Sigmoid colon (tissue), 7 donors: ENCODE results near the gene FZD1. TPM values are rescaled to one million over a fixed set of nuclear protein-coding genes. Genes with fewer than 3 reads are reported as not detected.
A peak's percentile ranks its signal among the peaks of the same experiment; 100 is the strongest.

Experiments
- DNase-seq: peaks from one replicate; pipeline ENCODE4 v3.0.0-alpha.2; 2019
- H3K27ac ChIP-seq, 4 donors: fragments of 200-600 bp; sonication (generic); one replicate each; pipeline ENCODE4 v1.5.1; 2016 to 2019; ENCODE audit warnings: mild to moderate bottlenecking in 1 of 4
- H3K27me3 ChIP-seq, 3 donors: fragments of 200-600 bp; sonication (generic); one replicate each; pipeline ENCODE4 v1.5.1; 2019; ENCODE audit warnings: mild to moderate bottlenecking in 1 of 3
- H3K36me3 ChIP-seq, 4 donors: fragments of 200-600 bp; sonication (generic); one replicate each; pipeline ENCODE4 v1.5.1; 2016 to 2019
- H3K4me1 ChIP-seq, 4 donors: fragments of 200-600 bp; sonication (generic); one replicate each; pipeline ENCODE4 v1.5.1; 2017 to 2019
- H3K4me3 ChIP-seq, 4 donors: fragments of 200-600 bp; sonication (generic); one replicate each; pipeline ENCODE4 v1.5.1; 2017 to 2019; ENCODE audit warnings: mild to moderate bottlenecking in 2 of 4, moderate library complexity in 1 of 4
- H3K9me3 ChIP-seq, 4 donors: fragments of 200-600 bp in 3 of 4; sonication (generic) in 3 of 4; one replicate each; pipeline versions ENCODE4 v1.5.1 to v1.6.1; 2013 to 2019
- EP300 ChIP-seq, 4 donors: sonication (generic); formaldehyde crosslinking; IDR thresholded peaks; one replicate each; pipeline ENCODE4 v1.6.1; 2017; ENCODE audit warnings: antibody characterized with exemption in 4 of 4
- POLR2A ChIP-seq, 2 donors: fragments of 450-650 bp; IDR thresholded peaks; one replicate each; pipeline ENCODE4 v1.6.1; 2016; ENCODE audit warnings: antibody characterized with exemption in 2 of 2, mild to moderate bottlenecking in 2 of 2, moderate library complexity in 2 of 2
- POLR2AphosphoS5 ChIP-seq, 4 donors: sonication (generic); formaldehyde crosslinking; IDR thresholded peaks; one replicate each; pipeline ENCODE4 v1.6.1; 2017; ENCODE audit warnings: antibody characterized with exemption in 4 of 4
- WGBS, 2 donors: extraction: QIAGEN DNeasy Blood & Tissue Kit; methylation state at CpG; one replicate each; pipeline ENCODE4 v1.1.7; 2013; 5-methylcytosine and 5-hydroxymethylcytosine counted together
- intact Hi-C: fragments of 100-400 bp; cut with DNase I; formaldehyde crosslinking; loops from one replicate; pipeline ENCODE4 v1.15.1; 2023
- polyA plus RNA-seq, 3 donors: library from polyadenylated mRNA; stranded (reverse); fragments of 200-250 nt; gene quantifications; one replicate each; pipeline ENCODE4 v1.2.3, GENCODE V29; 2013
- total RNA-seq, 4 donors: library from RNA; depleted of rRNA; stranded (reverse); fragments of >200 nt; gene quantifications; one replicate each; pipeline ENCODE4 v1.1.0, GENCODE V29; 2016
- TF ChIP-seq, protein P1 (sequence below), 4 experiments: fragments of 450-650 bp in 3 of 4; fragments of 200-600 bp in 1 of 4; IDR thresholded peaks; one replicate each; pipeline ENCODE4 v1.5.1; 2016 to 2019; ENCODE audit warnings: antibody characterized with exemption in 4 of 4, mild to moderate bottlenecking in 3 of 4, moderate library complexity in 2 of 4
- donor health status: healthy with polysubstance abuse.
- donor health status: Bipolar disorder and iron deficiency.
- donor health status: healthy.

Gene FZD1
- total and polyA plus RNA-seq, 7 donors: 1.2 to 20.5 (median 14.5) TPM

DNA sequence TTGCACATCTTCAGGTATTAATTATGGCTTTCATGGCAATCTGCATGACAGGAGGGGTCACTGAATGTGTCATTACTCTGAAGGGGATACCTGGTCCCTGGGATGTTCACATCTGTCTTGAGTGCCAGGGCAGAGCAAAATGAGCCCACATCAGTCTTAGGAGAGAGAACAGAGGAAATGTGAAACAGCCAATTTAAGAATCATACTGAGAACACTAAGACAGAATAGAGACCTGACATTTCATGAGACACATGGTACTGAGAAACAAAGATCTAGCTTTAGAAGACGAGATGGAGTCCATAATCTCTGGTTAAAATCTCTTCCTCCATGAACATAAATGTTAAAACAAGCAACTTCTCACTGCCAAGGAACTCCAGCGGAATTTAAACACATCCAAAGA is 34.1 kb upstream of the FZD1 start:
- intact Hi-C loops: no loop called here

GRCh38 chr7:91230503-91230902 is 33.7 kb upstream of the FZD1 start:
- TF ChIP-seq POLR2A (IDR thresholded peaks at IDR 0.05): no peak
- TF ChIP-seq POLR2AphosphoS5 (IDR thresholded peaks at IDR 0.05): no peak
- TF ChIP-seq EP300 (IDR thresholded peaks at IDR 0.05): no peak
- TF ChIP-seq, protein P1, sequence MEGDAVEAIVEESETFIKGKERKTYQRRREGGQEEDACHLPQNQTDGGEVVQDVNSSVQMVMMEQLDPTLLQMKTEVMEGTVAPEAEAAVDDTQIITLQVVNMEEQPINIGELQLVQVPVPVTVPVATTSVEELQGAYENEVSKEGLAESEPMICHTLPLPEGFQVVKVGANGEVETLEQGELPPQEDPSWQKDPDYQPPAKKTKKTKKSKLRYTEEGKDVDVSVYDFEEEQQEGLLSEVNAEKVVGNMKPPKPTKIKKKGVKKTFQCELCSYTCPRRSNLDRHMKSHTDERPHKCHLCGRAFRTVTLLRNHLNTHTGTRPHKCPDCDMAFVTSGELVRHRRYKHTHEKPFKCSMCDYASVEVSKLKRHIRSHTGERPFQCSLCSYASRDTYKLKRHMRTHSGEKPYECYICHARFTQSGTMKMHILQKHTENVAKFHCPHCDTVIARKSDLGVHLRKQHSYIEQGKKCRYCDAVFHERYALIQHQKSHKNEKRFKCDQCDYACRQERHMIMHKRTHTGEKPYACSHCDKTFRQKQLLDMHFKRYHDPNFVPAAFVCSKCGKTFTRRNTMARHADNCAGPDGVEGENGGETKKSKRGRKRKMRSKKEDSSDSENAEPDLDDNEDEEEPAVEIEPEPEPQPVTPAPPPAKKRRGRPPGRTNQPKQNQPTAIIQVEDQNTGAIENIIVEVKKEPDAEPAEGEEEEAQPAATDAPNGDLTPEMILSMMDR (IDR thresholded peaks at IDR 0.05): no peak
- H3K9me3 ChIP-seq: no peaks in the 10 kb centered on the region
- intact Hi-C loops: no loop called here
- no peaks in the 10 kb centered on the region for H3K27me3 ChIP-seq
- no peaks in the 10 kb centered on the region for H3K36me3 ChIP-seq
- H3K4me1 ChIP-seq: no peaks in the 10 kb centered on the region
- H3K27ac ChIP-seq: no peak overlapping the region
- H3K4me3 ChIP-seq: no peak overlapping the region
- DNase-seq: no peak
- 62 to 88% methylated on average over 3 of the region's 3 CpGs for whole genome bisulfite sequencing, 2 donors

More for the DNA sequence above, 34.1 kb upstream of the FZD1 start:
- no peak for TF ChIP-seq POLR2AphosphoS5 (IDR thresholded peaks at IDR 0.05)
- Histone ChIP-seq H3K9me3 (no peaks in the 10 kb centered on the region), H3K27me3 (no peaks in the 10 kb centered on the region), H3K4me3 (no peak overlapping the region), H3K36me3 (no peaks in the 10 kb centered on the region), H3K4me1 (no peaks in the 10 kb centered on the region), H3K27ac (no peak overlapping the region)
- DNase-seq: no peak
- WGBS, 2 donors: 77 to 81% methylated on average over 2 of the region's 2 CpGs

DNA sequence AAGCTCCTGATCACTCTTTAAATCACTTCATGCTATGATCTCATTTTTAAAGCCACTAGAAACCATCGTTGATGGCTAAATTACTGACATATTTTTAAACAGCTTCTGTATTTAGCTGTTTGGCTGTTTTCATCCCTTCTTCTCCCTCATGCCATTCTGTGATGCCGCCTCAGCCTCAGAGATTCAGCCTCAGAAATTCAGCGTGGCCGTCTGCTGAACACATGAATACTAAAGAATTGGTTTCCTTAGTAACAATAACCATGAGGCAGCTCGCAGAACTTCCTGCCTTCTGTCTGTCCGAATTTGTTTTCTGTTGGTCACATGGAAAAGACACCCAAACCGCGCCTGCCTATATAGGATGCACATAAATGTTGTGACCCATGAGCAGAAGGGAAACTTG is 31.0 kb upstream of the FZD1 start:
- DNase-seq: no peak
- intact Hi-C loops: no loop called here
- WGBS, 2 donors: 74 to 83% methylated on average over 8 of the region's 8 CpGs
- no peak overlapping the region for H3K27ac ChIP-seq
- H3K4me3 ChIP-seq: no peak overlapping the region
- TF ChIP-seq POLR2AphosphoS5 (IDR thresholded peaks at IDR 0.05) (no peak), POLR2A (IDR thresholded peaks at IDR 0.05) (no peak), EP300 (IDR thresholded peaks at IDR 0.05) (no peak)
- TF ChIP-seq, protein P1 (IDR thresholded peaks at IDR 0.05): no peak
- H3K27me3 ChIP-seq: no peaks in the 10 kb centered on the region
- H3K9me3 ChIP-seq: no peaks in the 10 kb centered on the region
- no peaks in the 10 kb centered on the region for H3K4me1 ChIP-seq
- H3K36me3 ChIP-seq: no peaks in the 10 kb centered on the region

GRCh38 chr7:91235211-91235832 is 28.9 kb upstream of the FZD1 start:
- Histone ChIP-seq H3K4me3 (no peak overlapping the region), H3K27me3 (no peaks in the 10 kb centered on the region), H3K9me3 (no peaks in the 10 kb centered on the region), H3K36me3 (no peaks in the 10 kb centered on the region), H3K27ac (no peak overlapping the region), H3K4me1 (no peaks in the 10 kb centered on the region)
- WGBS, 2 donors: 75 to 81% methylated on average over 6 of the region's 6 CpGs
- intact Hi-C loops: no loop called here
- no peak for DNase-seq
- TF ChIP-seq, protein P1 (IDR thresholded peaks at IDR 0.05): no peak
- TF ChIP-seq POLR2A (IDR thresholded peaks at IDR 0.05) (no peak), POLR2AphosphoS5 (IDR thresholded peaks at IDR 0.05) (no peak), EP300 (IDR thresholded peaks at IDR 0.05) (no peak)

DNA sequence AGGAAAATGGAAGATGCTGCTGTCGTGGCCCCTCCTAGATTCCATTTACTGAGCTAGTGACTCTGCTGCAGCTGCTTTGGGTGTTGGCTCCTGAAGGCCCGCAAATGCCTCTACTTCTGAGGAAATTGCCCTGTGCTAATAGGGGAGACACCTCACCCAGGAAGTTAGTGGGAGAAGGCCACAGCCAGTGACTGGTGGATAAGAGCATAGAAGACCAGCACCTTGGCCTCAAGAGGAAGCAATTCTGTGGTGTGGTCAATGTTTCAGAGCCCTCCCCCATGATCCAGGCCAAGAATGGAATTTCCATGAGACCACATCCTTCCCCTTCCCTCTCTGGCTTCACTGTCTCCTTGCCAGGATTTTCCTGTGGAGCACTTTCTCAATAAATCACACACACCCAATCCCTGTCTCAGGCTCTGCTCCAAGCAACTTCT is 25.0 kb upstream of the FZD1 start:
- Histone ChIP-seq H3K36me3 (no peaks in the 10 kb centered on the region), H3K27me3 (no peaks in the 10 kb centered on the region), H3K27ac (peak overlapping the region in 1 of 4 donors; percentile 6), H3K4me1 (no peaks in the 10 kb centered on the region), H3K4me3 (no peak overlapping the region), H3K9me3 (no peaks in the 10 kb centered on the region)
- no peak for DNase-seq
- TF ChIP-seq EP300 (IDR thresholded peaks at IDR 0.05): no peak
- no peak for TF ChIP-seq POLR2AphosphoS5 (IDR thresholded peaks at IDR 0.05)
- no peak for TF ChIP-seq POLR2A (IDR thresholded peaks at IDR 0.05)
- TF ChIP-seq, protein P1 (IDR thresholded peaks at IDR 0.05): no peak
- 32 to 55% methylated on average over 2 of the region's 2 CpGs for WGBS, 2 donors
- intact Hi-C loops: no loop called here
